GM21723 (cell line): Measurements from ENCODE around the gene PEPD.
A peak's percentile ranks its signal among the peaks of the same experiment; 100 is the strongest.

Source experiments
- ATAC-seq: cut with Tn5 transposase; IDR thresholded peaks from one replicate; pipeline ENCODE4 v1.9.1; 2021; ENCODE audit warnings: mild to moderate bottlenecking, moderate library complexity; ENCODE audit not compliant: unreplicated experiment

Gene PEPD

GRCh38 chr19:33547676-33548075 is 26.1 kb upstream of the PEPD start:
- no peak for ATAC-seq

- no peak for ATAC-seq
Observed at GRCh38 chr19:33546656-33547055, 25.1 kb upstream of the PEPD start.

GRCh38 chr19:33545217-33545981 is 23.8 kb upstream of the PEPD start:
- no peak for ATAC-seq

- no peak for ATAC-seq
Observed at GRCh38 chr19:33535226-33535625, 13.6 kb upstream of the PEPD start.

GRCh38 chr19:33532859-33533460 is 11.4 kb upstream of the PEPD start:
- no peak for ATAC-seq

- ATAC-seq: no peak
Observed at GRCh38 chr19:33530842-33531241, 9.3 kb upstream of the PEPD start.

GRCh38 chr19:33530296-33530695 is 8.7 kb upstream of the PEPD start:
- no peak for ATAC-seq

GRCh38 chr19:33529094-33529676 is 7.6 kb upstream of the PEPD start:
- ATAC-seq: no peak

GRCh38 chr19:33528404-33528803 is 6.8 kb upstream of the PEPD start:
- no peak for ATAC-seq

- no peak for ATAC-seq
Observed at GRCh38 chr19:33527125-33527524, 5.5 kb upstream of the PEPD start.

- no peak for ATAC-seq
Observed at GRCh38 chr19:33524024-33524664, 2.6 kb upstream of the PEPD start.

GRCh38 chr19:33523167-33523566 is 1.6 kb upstream of the PEPD start:
- ATAC-seq: no peak

GRCh38 chr19:33522371-33522662 is 726 bp upstream of the PEPD start:
- no peak for ATAC-seq

GRCh38 chr19:33520844-33521479 is 629 bp downstream of the PEPD start:
- ATAC-seq: peak; percentile 5

GRCh38 chr19:33520048-33520643 is 1.4 kb downstream of the PEPD start:
- no peak for ATAC-seq

- ATAC-seq: no peak
Observed at GRCh38 chr19:33519416-33519815, 2.2 kb downstream of the PEPD start.

- no peak for ATAC-seq
Observed at GRCh38 chr19:33518541-33518940, 3.0 kb downstream of the PEPD start.

GRCh38 chr19:33517922-33518321 is 3.7 kb downstream of the PEPD start:
- no peak for ATAC-seq

- ATAC-seq: no peak
Observed at GRCh38 chr19:33515921-33516320, 5.7 kb downstream of the PEPD start.

GRCh38 chr19:33514885-33515551 is 6.6 kb downstream of the PEPD start:
- ATAC-seq: no peak

GRCh38 chr19:33513424-33513823 is 8.2 kb downstream of the PEPD start:
- ATAC-seq: no peak
